GM12891 (cell line): ENCODE measurements around the gene POLR2H.

ENCODE experiments used
- DNase-seq: peaks from one replicate; pipeline ENCODE4 v3.0.0; 2011; ENCODE audit warnings: low spot score; ENCODE audit not compliant: insufficient read length
- FAIRE-seq: peaks from 2 replicates; lab custom pipeline; 2011; peaks lifted over from hg19 to GRCh38; lab: Jason Lieb, UNC
- PAX5 ChIP-seq: IDR thresholded peaks from 2 replicates; pipeline ENCODE4 v1.6.1; 2011; ENCODE audit warnings: low read length, moderate library complexity, mild to moderate bottlenecking; ENCODE audit not compliant: insufficient read depth, severe bottlenecking
- POLR2A ChIP-seq: IDR thresholded peaks from 2 replicates; pipeline ENCODE4 v1.6.1; 2011; ENCODE audit warnings: low read depth, low read length, control low read depth
- POLR2AphosphoS5 ChIP-seq: IDR thresholded peaks from 2 replicates; pipeline ENCODE4 v1.6.1; 2011; ENCODE audit warnings: low read depth, low read length, control low read depth
- POU2F2 ChIP-seq: IDR thresholded peaks from 2 replicates; pipeline ENCODE4 v1.6.1; 2011; ENCODE audit warnings: low read depth, mild to moderate bottlenecking, control low read depth, low read length, moderate library complexity
- SPI1 ChIP-seq: IDR thresholded peaks from 2 replicates; pipeline ENCODE4 v1.6.1; 2011; ENCODE audit warnings: low read depth, low read length, control low read depth
- TAF1 ChIP-seq: IDR thresholded peaks from 2 replicates; pipeline ENCODE4 v1.6.1; 2011; ENCODE audit warnings: low read depth, low read length, control low read depth

The POLR2H gene

DNA sequence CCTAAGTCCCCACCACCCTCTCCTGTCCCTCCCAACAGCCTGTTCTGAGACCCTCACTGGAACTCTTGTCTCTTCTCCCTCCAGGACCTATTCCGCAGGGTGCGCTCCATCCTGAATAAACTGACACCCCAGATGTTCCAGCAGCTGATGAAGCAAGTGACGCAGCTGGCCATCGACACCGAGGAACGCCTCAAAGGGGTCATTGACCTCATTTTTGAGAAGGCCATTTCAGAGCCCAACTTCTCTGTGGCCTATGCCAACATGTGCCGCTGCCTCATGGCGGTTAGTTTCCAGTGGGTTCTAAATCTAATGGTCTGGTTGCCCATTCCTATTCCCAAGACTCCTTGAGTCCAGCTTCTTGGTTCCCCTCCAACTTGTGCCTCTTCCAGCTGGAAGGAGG, 37.8 kb upstream of the POLR2H start:
- FAIRE-seq: no peak
- no peak for DNase-seq
- TF ChIP-seq SPI1: no peak

DNA sequence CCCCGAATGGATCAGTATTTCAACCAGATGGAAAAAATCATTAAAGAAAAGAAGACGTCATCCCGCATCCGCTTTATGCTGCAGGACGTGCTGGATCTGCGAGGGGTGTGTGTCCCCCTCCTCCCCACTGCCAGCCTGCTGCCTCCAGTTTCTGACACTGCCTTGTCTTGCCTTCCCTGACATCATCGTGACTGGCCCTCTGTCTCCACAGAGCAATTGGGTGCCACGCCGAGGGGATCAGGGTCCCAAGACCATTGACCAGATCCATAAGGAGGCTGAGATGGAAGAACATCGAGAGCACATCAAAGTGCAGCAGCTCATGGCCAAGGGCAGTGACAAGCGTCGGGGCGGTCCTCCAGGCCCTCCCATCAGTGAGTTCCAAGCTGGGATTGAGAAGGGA, 36.2 kb upstream of the POLR2H start:
- no peak for DNase-seq
- FAIRE-seq: no peak
- no peak for TF ChIP-seq SPI1

DNA sequence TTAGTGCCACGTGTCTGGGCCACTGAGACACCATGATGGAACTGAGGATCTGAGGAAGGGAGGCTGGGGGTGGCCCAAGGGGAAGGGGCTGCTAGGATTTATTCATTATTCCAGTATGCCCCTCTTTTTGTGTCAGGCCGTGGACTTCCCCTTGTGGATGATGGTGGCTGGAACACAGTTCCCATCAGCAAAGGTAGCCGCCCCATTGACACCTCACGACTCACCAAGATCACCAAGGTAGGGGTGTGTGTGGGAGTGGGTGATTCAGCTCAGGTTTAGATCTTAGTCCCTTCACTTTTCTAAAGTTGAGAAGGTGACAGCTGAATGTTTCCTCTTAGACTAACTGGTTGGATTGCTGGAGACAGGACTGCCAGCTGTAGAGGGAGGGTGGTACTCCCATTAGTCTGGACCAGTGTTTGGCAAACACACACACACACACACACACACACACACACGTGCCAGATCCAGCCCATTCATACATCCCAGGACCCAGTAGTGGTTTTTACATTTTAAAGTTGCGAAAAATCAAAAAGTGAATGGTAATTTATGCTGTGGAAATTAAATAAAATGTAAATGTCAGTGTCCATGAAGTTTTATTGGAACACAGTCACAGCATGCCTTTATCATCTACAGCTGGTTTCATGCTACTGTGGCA, 35.7 kb upstream of the POLR2H start:
- no peak for FAIRE-seq
- DNase-seq: no peak
- TF ChIP-seq POU2F2 (no peak), PAX5 (no peak), TAF1 (no peak), POLR2A (no peak)

DNA sequence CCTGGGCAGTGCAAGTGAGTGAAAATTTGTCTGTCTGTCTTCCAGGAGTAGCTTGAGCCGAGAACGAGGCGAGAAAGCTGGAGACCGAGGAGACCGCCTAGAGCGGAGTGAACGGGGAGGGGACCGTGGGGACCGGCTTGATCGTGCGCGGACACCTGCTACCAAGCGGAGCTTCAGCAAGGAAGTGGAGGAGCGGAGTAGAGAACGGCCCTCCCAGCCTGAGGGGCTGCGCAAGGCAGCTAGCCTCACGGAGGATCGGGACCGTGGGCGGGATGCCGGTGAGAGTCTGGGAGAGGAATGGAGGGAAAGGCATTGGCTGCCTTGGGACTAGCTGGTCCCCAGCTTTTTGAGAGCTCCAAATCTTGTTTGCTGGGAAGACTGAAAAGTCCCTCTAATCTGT, 34.3 kb upstream of the POLR2H start:
- TF ChIP-seq POLR2A (no peak), POLR2AphosphoS5 (no peak), PAX5 (no peak), POU2F2 (no peak), SPI1 (no peak), TAF1 (no peak)
- DNase-seq (no peak), FAIRE-seq (no peak)

DNA sequence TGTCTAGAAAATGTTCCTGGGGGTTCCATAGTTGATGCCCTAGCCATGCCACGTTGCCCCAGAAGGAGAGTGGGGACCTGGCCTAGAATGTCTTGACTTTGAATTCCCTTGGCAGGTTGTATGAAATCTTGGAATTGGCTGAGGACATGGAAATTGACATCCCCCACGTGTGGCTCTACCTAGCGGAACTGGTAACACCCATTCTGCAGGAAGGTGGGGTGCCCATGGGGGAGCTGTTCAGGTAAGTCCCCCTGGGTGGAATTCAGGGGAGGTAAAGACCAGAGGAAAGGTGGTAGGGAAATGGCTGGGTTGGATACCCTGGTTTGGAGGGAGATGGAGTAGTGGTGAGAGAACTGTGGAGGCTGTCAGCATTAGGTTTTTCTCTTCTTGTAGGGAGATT, 33.0 kb upstream of the POLR2H start:
- no peak for DNase-seq
- peak; percentile 38 for FAIRE-seq
- TF ChIP-seq PAX5: no peak
- 0 out of 2 replicates have a peak, but pooled peaks have one; percentile 19 for TF ChIP-seq POLR2AphosphoS5
- no peak for TF ChIP-seq SPI1

DNA sequence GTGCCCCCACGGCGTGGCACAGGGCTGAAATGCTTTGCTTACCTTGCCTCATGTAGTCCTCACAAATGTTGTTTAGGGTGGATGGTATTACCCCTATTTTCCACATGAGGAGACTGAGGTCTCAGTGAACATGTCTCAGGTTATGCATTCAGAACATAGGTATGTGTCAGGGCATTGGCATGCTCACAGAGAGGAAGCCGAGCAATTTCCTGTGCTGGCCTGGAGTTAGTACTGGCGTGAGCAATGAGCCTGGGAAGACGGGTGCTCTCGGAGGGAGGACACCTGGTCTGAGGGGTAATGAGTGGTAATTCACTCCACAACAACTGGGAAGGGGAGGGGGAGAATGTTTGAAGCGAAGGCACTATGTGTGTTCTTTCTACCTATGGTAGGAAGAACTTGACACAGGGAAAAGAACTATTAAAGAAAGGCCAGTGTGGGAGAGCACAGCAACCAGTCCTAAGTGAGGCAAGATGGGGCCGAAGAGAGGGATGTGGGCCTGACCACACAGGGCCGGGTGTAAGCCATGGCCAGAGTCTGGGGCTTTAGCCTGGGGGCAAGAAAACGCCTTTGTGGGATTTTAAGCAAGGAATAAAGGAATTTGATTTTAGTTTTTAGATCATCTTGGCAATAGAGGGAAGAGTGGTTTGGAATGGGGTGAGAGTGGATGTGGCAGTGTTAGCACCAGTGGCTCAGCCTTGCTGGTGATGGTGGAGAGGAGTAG, 29.0 kb upstream of the POLR2H start:
- FAIRE-seq (no peak), DNase-seq (no peak)
- TF ChIP-seq POLR2AphosphoS5 (0 out of 2 replicates have a peak, but pooled peaks have one; percentile 42), TAF1 (no peak), POLR2A (peak; percentile 11; the same call in 1 of the 2 replicates)

DNA sequence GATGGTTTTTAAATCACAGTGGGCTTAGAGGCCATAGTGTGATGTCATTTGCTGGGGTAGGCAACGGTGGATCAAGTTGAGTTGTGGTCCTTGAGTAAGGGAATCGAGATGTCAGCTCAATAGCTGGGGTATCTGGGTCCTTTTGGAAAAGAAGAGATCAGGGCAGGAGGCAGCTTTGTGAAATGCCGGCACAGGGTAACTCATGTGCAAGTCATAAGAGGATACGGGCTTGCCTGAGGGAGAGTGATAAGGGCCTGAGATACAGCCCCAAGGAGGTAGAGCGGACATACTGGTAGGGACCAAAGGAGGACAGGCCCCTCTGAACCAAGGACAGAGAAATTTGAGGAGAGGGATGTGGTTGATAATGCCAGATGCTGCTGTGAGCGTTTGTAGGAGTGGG, 28.3 kb upstream of the POLR2H start:
- no peak for TF ChIP-seq POU2F2
- peak; percentile 61 for TF ChIP-seq POLR2AphosphoS5
- DNase-seq (no peak), FAIRE-seq (no peak)

DNA sequence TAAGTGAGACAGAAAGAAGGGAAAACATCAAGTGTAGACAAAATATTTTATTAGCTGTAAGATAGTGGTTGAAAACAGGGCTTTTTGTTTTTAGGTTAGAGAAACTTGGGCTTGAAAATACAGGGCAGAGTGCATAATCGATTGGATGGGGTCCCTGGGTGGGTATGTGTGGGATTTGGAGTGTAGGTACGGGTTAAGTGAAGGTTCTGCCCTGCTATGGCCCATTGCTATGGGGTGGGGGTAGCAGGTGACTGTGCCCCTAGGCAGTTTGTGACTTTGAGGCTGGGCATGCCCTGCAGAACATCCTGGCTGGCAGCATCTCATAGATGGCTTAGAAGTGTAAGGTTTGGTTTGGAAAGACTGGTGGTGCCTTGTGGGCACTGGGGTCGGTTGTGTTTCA, 27.8 kb upstream of the POLR2H start:
- no peak for FAIRE-seq
- DNase-seq: no peak
- TF ChIP-seq PAX5: no peak
- peak; percentile 65 for TF ChIP-seq POLR2A
- no peak for TF ChIP-seq SPI1
- TF ChIP-seq POLR2AphosphoS5: peak; percentile 81
- no peak for TF ChIP-seq TAF1

DNA sequence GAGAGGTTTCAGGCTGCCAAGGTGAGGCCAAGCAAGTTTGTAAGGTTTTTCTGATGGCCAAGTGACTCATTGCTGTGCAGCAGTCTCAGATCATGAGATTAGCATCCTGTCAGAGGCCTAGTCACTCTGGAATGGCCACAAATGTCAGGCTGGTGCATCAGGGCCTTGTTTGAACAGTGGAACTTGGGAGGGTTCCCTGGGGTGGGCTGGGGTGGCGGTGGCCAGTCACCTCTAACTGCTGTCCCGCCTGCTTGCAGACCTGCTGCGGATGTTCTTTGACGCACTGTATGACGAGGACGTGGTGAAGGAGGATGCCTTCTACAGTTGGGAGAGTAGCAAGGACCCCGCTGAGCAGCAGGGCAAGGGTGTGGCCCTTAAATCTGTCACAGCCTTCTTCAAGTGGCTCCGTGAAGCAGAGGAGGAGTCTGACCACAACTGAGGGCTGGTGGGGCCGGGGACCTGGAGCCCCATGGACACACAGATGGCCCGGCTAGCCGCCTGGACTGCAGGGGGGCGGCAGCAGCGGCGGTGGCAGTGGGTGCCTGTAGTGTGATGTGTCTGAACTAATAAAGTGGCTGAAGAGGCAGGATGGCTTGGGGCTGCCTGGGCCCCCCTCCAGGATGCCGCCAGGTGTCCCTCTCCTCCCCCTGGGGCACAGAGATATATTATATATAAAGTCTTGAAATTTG, 26.9 kb upstream of the POLR2H start:
- DNase-seq (no peak), FAIRE-seq (no peak)
- no peak for TF ChIP-seq TAF1
- TF ChIP-seq SPI1: no peak

DNA sequence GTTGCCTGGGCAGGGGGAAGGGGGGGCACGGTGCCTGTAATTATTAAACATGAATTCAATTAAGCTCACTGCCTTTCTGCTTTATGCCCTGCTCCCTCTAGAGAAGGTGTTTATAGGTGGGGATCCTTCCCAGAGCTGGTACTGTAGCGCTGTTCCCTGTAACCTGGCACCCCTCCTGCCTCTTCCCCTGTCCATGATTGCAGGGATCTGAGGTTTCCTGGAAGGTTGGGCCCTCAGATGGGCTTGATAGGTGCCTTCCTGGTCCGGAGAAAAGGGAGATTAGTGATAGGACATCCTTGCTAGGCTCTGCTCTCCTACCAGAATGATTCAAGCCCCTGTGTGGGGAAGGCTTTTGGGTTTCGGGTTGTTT, 26.2 kb upstream of the POLR2H start:
- TF ChIP-seq POU2F2 (no peak), PAX5 (no peak), TAF1 (no peak), POLR2A (no peak), SPI1 (no peak), POLR2AphosphoS5 (no peak)
- FAIRE-seq (no peak), DNase-seq (no peak)

DNA sequence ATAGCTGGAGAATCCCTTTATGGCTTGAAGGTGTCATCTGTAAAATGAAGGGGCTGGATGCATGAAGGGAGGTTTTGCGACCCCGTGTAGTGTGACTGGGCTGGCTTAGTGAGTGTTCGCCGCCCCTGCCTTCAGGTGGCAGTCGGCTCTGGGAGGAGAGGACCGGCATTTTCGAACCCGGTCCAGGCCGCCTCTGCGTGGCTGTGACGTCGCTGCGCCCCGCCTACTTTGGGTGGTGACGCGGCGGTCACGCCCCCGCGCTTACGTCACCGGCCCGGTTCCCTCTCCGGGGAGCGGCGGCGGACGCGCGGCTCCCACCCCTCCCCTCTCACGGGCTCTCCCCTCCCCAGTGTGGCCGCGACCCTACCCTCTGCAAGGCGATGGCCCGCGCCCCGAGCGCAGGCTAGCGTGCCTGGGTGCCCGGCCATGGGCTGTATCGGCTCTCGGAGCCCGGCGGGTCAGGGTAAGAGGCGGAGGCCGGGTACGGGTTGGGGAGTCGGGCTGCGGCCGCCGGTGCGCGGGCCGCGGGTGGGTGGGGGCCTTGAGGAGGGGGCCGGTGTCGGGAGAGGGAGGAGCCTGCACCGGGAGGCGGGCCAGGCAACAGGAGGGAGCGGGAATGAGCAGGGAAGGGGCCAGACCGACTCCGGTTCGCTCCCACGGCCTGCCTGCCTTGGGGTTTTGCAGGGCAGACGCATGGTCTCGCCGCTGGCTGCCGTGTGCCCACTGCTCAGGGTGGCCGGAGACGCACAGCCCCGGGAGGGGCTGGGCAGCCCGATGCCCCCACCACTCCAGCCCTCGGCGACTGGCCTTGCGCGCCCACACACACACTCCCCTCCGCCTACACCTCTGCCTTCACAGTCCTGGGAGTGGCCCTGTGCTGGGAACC, 25.6 kb upstream of the POLR2H start:
- FAIRE-seq (peak; percentile 97), DNase-seq (peak; percentile 90)
- peak; percentile 73 for TF ChIP-seq PAX5
- TF ChIP-seq POU2F2: 0 out of 2 replicates have a peak, but pooled peaks have one; percentile 21
- peak; percentile 88; the same call in 1 of the 2 replicates for TF ChIP-seq POLR2AphosphoS5
- no peak for TF ChIP-seq SPI1
- TF ChIP-seq TAF1: 0 out of 2 replicates have a peak, but pooled peaks have one; percentile 34
- peak; percentile 90 for TF ChIP-seq POLR2A
